GM12892 (cell line): Measurements from ENCODE around the gene ST7L.

Experiments
- POLR2A ChIP-seq: IDR thresholded peaks from 2 replicates; pipeline ENCODE4 v1.6.1; 2011; ENCODE audit warnings: low read depth, low read length, control low read depth
- POLR2AphosphoS5 ChIP-seq: IDR thresholded peaks from 2 replicates; pipeline ENCODE4 v1.6.1; 2011; ENCODE audit warnings: low read depth, low read length, control low read depth
- TAF1 ChIP-seq: IDR thresholded peaks from 2 replicates; pipeline ENCODE4 v1.6.1; 2011; ENCODE audit warnings: low read depth, mild to moderate bottlenecking, control low read depth, low read length, borderline replicate concordance

GRCh38 chr1:112625696-112626095 is 6.8 kb upstream of the ST7L start:
- TF ChIP-seq POLR2A (no peak), TAF1 (no peak), POLR2AphosphoS5 (no peak)
